HG03066 (cell line): ENCODE results near the gene ARID5A.
A peak's percentile ranks its signal among the peaks of the same experiment; 100 is the strongest.

ENCODE experiments used
- ATAC-seq: cut with Tn5 transposase; IDR thresholded peaks from one replicate; pipeline ENCODE4 v1.9.1; 2021; ENCODE audit warnings: low read depth; ENCODE audit not compliant: unreplicated experiment

ARID5A gene

GRCh38 chr2:96506907-96507240, 29.7 kb upstream of the ARID5A start:
- no peak for ATAC-seq

GRCh38 chr2:96507957-96508520, 28.5 kb upstream of the ARID5A start:
- no peak for ATAC-seq

GRCh38 chr2:96508521-96509113, 27.9 kb upstream of the ARID5A start:
- ATAC-seq = no peak

- ATAC-seq = peak; percentile 62
Observed at GRCh38 chr2:96509114-96509846, 27.3 kb upstream of the ARID5A start.

- ATAC-seq = no peak
Observed at GRCh38 chr2:96509847-96510230, 26.7 kb upstream of the ARID5A start.

GRCh38 chr2:96510931-96511595, 25.5 kb upstream of the ARID5A start:
- ATAC-seq = no peak

GRCh38 chr2:96511851-96512250, 24.7 kb upstream of the ARID5A start:
- no peak for ATAC-seq

- ATAC-seq = no peak
Observed at GRCh38 chr2:96512341-96512740, 24.2 kb upstream of the ARID5A start.

- ATAC-seq = no peak
Observed at GRCh38 chr2:96514521-96514920, 22.0 kb upstream of the ARID5A start.

GRCh38 chr2:96517079-96517478, 19.5 kb upstream of the ARID5A start:
- no peak for ATAC-seq

- no peak for ATAC-seq
Observed at GRCh38 chr2:96520231-96520630, 16.3 kb upstream of the ARID5A start.

- ATAC-seq = no peak
Observed at GRCh38 chr2:96520697-96521096, 15.9 kb upstream of the ARID5A start.

GRCh38 chr2:96521219-96521618, 15.3 kb upstream of the ARID5A start:
- no peak for ATAC-seq

GRCh38 chr2:96522304-96523203, 14.0 kb upstream of the ARID5A start:
- ATAC-seq = no peak

- ATAC-seq = no peak
Observed at GRCh38 chr2:96523659-96524481, 12.7 kb upstream of the ARID5A start.

- ATAC-seq = no peak
Observed at GRCh38 chr2:96524482-96525210, 11.9 kb upstream of the ARID5A start.

GRCh38 chr2:96525211-96525507, 11.4 kb upstream of the ARID5A start:
- no peak for ATAC-seq

GRCh38 chr2:96526101-96526591, 10.4 kb upstream of the ARID5A start:
- ATAC-seq = no peak

GRCh38 chr2:96526615-96527285, 9.8 kb upstream of the ARID5A start:
- ATAC-seq = no peak
